Thymus (tissue), 11 donors: Measurements from ENCODE around the gene SNX20. TPM values are rescaled to one million over a fixed set of nuclear protein-coding genes. Genes with fewer than 3 reads are reported as not detected.

Source experiments
- DNase-seq, 9 donors: peaks; one replicate each; pipeline ENCODE4 v3.0.0-alpha.2; 2013; ENCODE audit warnings: low spot score in 9 of 9, low read depth in 6 of 9, missing footprints in 1 of 9
- H3K27ac ChIP-seq, 2 donors: one replicate each; pipeline ENCODE4 v1.5.1; 2013; ENCODE audit warnings: control low read depth in 1 of 2, low read depth in 1 of 2, low read length in 1 of 2, mild to moderate bottlenecking in 1 of 2, moderate library complexity in 1 of 2
- H3K27me3 ChIP-seq, 2 donors: one replicate each; pipeline ENCODE4 v1.5.1; 2013; ENCODE audit warnings: low read length in 1 of 2; ENCODE audit not compliant: control insufficient read depth in 2 of 2, insufficient read depth in 1 of 2
- H3K36me3 ChIP-seq, 2 donors: one replicate each; pipeline ENCODE4 v1.5.1; 2013; ENCODE audit warnings: low read length in 1 of 2, mild to moderate bottlenecking in 1 of 2, moderate library complexity in 1 of 2; ENCODE audit not compliant: control insufficient read depth in 2 of 2, insufficient read depth in 2 of 2
- H3K4me1 ChIP-seq, 2 donors: one replicate each; pipeline ENCODE4 v1.5.1; 2013; ENCODE audit warnings: low read length in 2 of 2; ENCODE audit not compliant: control insufficient read depth in 2 of 2, insufficient read depth in 2 of 2
- H3K4me3 ChIP-seq, 2 donors: one replicate each; pipeline ENCODE4 v1.5.1; 2013; ENCODE audit warnings: low read length in 2 of 2, control low read depth in 1 of 2, mild to moderate bottlenecking in 1 of 2
- H3K9me3 ChIP-seq, 2 donors: one replicate each; pipeline ENCODE4 v1.5.1; 2013; ENCODE audit warnings: low read length in 1 of 2, mild to moderate bottlenecking in 1 of 2; ENCODE audit not compliant: control insufficient read depth in 2 of 2, insufficient read depth in 1 of 2
- WGBS: extraction: QIAGEN DNeasy Blood & Tissue Kit; methylation state at CpG from one replicate; pipeline ENCODE4 v1.1.7; 2013; 5-methylcytosine and 5-hydroxymethylcytosine counted together
- polyA plus RNA-seq: library from polyadenylated mRNA; stranded (reverse); fragments of 200-250 nt; gene quantifications from one replicate; pipeline ENCODE4 v1.2.3, GENCODE V29; 2013
- total RNA-seq: library from RNA; stranded (reverse); fragments of 120-200 nt; gene quantifications from one replicate; pipeline ENCODE4 v1.2.4, GENCODE V29; 2013
- donor health status: healthy.

SNX20 gene
- total and polyA plus RNA-seq, 2 donors, result 25.0 to 34.2 TPM

DNA sequence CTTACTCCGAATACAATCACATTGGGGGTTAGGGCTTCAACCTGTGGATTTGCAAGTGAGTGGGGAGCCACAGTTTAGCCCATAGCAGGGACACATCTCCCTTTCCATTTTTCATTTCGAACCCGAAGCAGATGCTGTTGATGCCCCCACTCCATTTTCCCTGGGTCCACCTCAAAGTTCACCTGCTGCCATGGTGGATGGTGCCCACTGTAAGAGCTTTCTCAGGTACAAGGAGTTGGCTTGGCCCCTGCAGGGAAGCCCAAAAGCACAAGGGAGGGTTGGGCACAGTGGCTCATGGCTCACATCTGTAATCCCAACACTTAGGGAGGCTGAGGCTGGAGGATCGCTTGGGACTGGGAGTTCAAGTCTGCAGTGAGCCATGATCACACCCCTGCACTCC, 51.8 kb downstream of the SNX20 start:
- no peak overlapping the region for H3K4me3 ChIP-seq
- peaks cover 8 to 18% of the 10 kb centered on the region in 2 donors for H3K4me1 ChIP-seq
- DNase-seq, result no peak
- H3K27ac ChIP-seq, result no peak overlapping the region
- no peaks in the 10 kb centered on the region for H3K36me3 ChIP-seq
- WGBS, result 99% methylated on average over 4 of the region's 4 CpGs
- no peaks in the 10 kb centered on the region for H3K9me3 ChIP-seq
- H3K27me3 ChIP-seq, result no peaks in the 10 kb centered on the region

DNA sequence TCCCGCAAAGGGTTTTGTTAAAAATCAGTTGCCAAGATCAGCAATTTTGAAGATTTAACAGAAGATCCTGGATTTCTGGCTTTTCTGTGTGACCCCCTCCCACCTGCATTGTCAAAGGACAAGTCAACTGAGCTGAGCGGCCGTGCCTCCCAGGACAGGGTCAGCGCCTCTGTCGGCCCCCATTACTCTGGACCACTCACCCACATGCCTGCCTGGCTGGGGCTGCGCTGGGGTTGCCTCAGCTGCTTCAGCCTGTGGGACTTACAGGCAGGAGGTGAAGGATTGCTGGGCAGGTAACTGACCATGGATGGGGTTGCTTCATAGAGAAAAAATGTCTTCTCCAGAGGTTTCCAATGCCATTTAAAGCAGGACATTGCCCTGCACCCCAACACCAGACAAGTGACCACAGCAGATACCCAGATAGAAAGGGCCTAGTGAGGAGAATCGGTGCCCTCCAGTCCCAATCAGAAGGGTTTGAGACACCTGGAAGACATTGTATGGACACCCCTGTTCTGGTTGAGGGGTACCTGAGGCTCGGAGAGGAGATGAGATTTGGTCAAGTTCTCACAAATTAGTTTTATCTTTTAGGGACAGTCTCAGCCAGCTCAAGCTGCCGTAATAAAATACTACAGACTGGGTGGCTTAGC, 52.8 kb downstream of the SNX20 start:
- peaks cover 8 to 18% of the 10 kb centered on the region in 2 donors for H3K4me1 ChIP-seq
- no peak overlapping the region for H3K4me3 ChIP-seq
- H3K27ac ChIP-seq, result no peak overlapping the region
- no peak for DNase-seq
- H3K9me3 ChIP-seq, result no peaks in the 10 kb centered on the region
- H3K27me3 ChIP-seq, result no peaks in the 10 kb centered on the region
- no peaks in the 10 kb centered on the region for H3K36me3 ChIP-seq
- 98% methylated on average over 9 of the region's 9 CpGs for WGBS

DNA sequence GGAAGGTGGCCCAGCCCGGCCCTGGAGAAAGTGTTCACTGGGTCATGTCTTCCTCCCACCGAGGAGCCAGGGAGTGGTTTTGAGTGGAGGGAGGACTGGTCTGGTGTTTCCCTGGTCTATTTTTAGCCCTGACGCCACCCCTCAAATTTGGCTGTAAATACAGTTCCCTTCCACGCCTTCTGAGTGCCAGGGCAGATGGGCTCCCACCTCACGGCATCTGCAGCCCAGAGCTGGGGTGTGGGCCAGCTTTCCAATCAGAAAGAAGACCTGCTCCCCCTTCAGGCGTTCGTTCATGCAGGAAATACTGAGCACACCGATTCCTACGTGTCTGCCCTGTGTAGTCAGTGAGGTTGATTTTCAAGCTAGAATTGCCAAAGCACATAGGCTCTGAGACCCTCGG, 53.7 kb downstream of the SNX20 start:
- H3K36me3 ChIP-seq, result no peaks in the 10 kb centered on the region
- DNase-seq, result peak in 8 of 9 donors; percentile 24 to 77 (median 42)
- WGBS, result 11% methylated on average over 10 of the region's 10 CpGs
- H3K27me3 ChIP-seq, result no peaks in the 10 kb centered on the region
- peak overlapping the region; percentile 50 to 58 for H3K27ac ChIP-seq
- no peak overlapping the region for H3K4me3 ChIP-seq
- no peaks in the 10 kb centered on the region for H3K9me3 ChIP-seq
- peaks cover 8 to 18% of the 10 kb centered on the region in 2 donors for H3K4me1 ChIP-seq

DNA sequence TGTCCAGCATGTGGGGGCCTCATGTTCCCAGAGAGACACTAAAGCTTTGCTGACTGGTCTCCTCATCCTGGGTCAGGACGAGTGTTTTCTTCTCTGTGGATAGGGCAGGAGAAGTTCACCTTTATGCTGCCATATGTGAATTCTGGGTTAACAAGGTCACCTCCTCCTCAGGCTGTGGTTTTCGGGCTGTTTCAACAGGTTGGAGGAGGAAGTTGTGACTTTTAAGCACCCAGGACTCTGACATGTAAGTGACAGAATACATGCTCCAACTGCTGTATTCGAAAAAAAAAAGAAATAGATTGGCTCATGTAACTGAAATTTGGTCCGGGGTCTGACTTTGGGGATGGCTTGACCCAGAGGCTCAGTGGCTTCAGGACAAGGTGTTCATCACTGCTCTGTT, 54.2 kb downstream of the SNX20 start:
- Histone ChIP-seq H3K27me3 (no peaks in the 10 kb centered on the region), H3K4me3 (no peak overlapping the region), H3K9me3 (no peaks in the 10 kb centered on the region), H3K36me3 (no peaks in the 10 kb centered on the region), H3K27ac (peak overlapping the region; percentile 3 to 58), H3K4me1 (peaks cover 8 to 18% of the 10 kb centered on the region in 2 donors)
- peak in 7 of 9 donors; percentile 15 to 67 (median 31) for DNase-seq
- WGBS, result 13% methylated on average over 4 of the region's 4 CpGs

DNA sequence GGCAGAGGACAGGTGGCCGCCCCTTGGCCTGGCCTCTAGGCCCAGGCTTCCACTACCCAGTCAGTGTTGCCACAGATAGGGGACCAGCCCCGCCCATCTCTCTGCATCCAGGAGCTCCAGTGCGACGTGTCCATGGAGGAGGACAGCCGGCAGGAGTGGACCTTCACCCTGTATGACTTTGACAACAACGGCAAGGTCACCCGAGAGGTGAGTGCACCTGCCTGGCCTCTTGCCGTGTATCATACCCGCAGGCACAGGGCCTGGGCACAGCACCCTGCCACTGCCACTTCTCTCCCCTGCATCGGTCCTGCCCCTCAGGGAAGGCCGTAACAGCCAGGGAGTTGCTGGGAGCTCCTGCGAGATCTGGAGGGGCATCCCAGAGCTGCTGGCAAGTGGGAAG, 55.7 kb downstream of the SNX20 start:
- H3K9me3 ChIP-seq, result no peaks in the 10 kb centered on the region
- H3K4me1 ChIP-seq, result peaks cover 8 to 18% of the 10 kb centered on the region in 2 donors
- no peaks in the 10 kb centered on the region for H3K36me3 ChIP-seq
- H3K4me3 ChIP-seq, result no peak overlapping the region
- H3K27me3 ChIP-seq, result no peaks in the 10 kb centered on the region
- no peak overlapping the region for H3K27ac ChIP-seq
- DNase-seq, result no peak
- WGBS, result 97% methylated on average over 12 of the region's 12 CpGs

DNA sequence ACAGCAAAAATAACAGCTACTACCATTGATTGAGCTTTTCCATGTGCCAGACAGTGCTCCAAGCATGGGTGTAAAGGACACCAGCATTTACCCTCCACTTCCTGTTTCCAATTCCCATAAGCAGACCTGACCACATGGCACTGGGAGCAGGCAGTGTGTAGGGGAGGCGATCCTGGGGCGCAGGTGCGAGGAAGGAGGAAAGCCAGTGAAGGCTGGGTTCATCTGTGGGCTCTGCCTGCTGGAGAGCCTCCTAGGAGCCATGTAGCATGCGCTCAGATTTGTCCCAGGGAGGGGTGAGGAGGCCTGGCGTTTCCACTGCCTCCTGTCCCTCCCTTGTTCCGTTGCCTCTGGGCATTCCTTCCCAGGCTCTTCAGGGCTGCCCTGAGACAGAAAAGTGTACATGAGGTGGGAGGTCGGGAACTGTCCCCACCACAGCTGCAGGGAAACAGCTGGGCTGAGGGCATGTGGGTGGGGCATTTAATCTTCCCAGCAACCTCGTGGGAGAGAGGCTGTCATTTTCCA, 56.6 kb downstream of the SNX20 start:
- Histone ChIP-seq H3K9me3 (no peaks in the 10 kb centered on the region), H3K27ac (no peak overlapping the region), H3K4me1 (peaks cover 8 to 18% of the 10 kb centered on the region in 2 donors), H3K36me3 (no peaks in the 10 kb centered on the region), H3K27me3 (no peaks in the 10 kb centered on the region), H3K4me3 (no peak overlapping the region)
- WGBS, result 88% methylated on average over 8 of the region's 8 CpGs
- no peak for DNase-seq

DNA sequence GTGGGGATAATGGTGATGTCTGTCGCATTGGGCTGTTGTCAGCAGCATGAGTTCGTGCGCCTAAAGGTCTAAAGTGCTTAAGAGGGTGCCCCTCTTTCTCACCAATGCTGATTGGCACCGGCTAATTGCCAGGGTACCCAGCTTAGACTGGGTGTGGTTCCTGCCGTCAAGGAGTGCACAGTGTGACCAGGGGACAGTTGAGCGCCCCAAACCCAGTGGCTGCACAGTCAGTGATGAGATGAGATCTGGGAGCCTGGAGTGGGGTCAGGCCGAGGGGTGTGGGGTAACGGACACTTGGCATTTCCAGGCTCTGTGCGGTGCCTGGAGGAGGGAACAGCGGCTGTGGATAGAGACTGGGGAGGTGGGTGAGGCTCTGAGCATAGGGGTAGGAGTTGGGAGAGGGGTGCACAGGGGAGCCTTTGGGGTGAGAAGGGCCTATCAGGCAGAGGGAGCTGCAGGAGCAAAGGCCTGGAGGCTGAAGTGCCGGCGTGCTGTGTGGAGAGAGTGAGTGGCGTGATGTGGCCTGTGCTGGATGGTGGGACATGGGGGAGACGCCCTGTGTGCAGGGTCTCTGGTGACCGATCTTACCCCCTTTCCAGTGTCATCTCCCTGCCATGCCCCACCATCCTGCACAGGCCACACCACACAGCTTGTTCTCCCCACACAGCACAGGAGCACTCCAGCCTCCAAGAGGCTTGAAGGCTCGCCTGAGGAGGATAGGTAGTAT, 58.3 kb downstream of the SNX20 start:
- no peaks in the 10 kb centered on the region for H3K36me3 ChIP-seq
- no peaks in the 10 kb centered on the region for H3K9me3 ChIP-seq
- H3K27ac ChIP-seq, result no peak overlapping the region
- H3K4me3 ChIP-seq, result no peak overlapping the region
- DNase-seq, result no peak
- no peaks in the 10 kb centered on the region for H3K27me3 ChIP-seq
- WGBS, result 97% methylated on average over 16 of the region's 16 CpGs
- H3K4me1 ChIP-seq, result peaks cover 5 to 16% of the 10 kb centered on the region in 2 donors

DNA sequence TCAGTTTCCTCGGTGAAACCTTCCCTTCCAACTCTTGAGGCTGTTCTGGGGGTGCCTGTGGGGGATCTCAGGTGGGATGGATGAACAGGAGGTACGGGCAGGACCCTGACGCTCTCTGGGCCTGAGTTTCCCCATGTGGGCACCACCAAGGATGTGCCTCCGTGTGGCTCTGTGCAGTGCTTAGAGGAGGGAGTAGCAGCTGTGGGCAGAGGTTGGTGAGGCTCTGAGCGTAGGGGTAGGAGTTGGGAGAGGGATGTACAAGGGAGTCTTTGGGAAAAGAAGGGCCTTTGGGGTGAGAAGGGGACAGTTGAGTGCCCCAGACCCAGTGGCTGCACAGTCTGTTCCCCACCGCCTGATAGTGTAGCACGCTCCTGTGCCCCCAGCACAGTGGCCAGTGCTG, 59.1 kb downstream of the SNX20 start:
- no peak overlapping the region for H3K4me3 ChIP-seq
- no peak overlapping the region for H3K27ac ChIP-seq
- no peaks in the 10 kb centered on the region for H3K27me3 ChIP-seq
- H3K9me3 ChIP-seq, result no peaks in the 10 kb centered on the region
- no peak for DNase-seq
- peaks cover under 1 to 13% of the 10 kb centered on the region in 2 donors for H3K4me1 ChIP-seq
- no peaks in the 10 kb centered on the region for H3K36me3 ChIP-seq
- WGBS, result 95% methylated on average over 7 of the region's 7 CpGs
